Right renal cortex interstitium (tissue), 3 donors: Measurements from ENCODE around the gene TPPP3. TPM values are rescaled to one million over a fixed set of nuclear protein-coding genes. Genes with fewer than 3 reads are reported as not detected.
"Not testable (repeated sequence)": the region's sequence is repeated elsewhere in the genome, so short reads cannot be mapped to it uniquely, and the experiment has no call there.

ENCODE experiments used
- DNase-seq, 3 donors: peaks; one replicate each; pipeline ENCODE4 v3.0.0-alpha.2; 2013; ENCODE audit warnings: low read depth in 3 of 3, low spot score in 2 of 3
- polyA plus RNA-seq, 3 donors: library from polyadenylated mRNA; unstranded; fragments of 120-200 nt; gene quantifications; one replicate each; pipeline ENCODE4 v1.2.1, GENCODE V29; 2013; ENCODE audit not compliant: insufficient read length in 3 of 3

The TPPP3 gene
- polyA plus RNA-seq, 3 donors, result 54.6 to 62.9 (median 58.7) TPM

DNA sequence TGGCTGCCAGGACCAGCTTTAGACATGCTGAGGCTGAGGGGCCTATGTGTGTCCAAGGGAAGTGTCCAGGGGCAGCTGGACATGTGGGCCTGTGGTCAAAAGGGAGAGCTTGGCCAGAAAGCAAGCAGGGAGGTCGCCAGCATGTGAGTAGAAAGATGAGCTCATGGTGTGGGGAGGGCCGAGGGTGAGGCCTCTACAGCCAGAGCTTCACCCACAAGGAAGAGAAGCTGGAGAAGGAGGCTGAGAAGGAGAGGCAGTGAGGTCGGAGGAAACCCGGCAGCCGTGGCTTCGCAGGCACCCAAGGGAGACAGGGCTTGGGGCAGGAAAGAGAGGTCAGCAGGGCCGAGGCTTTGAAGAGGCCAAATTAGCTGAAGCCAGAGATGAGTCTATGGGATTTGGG, 33.7 kb upstream of the TPPP3 start:
- DNase-seq, result no peak

DNA sequence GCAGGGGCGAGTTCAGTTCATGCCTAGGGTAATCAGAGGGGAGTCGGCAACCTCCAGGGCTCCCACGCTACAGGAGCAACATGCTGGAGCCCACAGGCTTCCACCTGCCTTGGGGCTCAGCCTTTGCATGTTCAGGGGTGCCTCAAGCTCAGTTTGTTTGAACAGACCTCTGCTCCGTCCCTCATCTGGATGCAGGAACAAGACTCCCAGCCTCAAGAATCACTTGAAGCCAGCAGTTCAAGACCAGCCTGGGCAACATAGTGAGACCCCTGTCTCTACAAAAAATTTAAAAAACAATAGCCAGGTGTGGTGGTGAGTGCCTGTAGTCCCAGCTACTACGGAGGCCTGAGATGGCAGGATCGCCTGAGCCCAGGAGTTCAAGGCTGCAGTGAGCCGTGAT, 32.7 kb upstream of the TPPP3 start:
- no peak for DNase-seq

DNA sequence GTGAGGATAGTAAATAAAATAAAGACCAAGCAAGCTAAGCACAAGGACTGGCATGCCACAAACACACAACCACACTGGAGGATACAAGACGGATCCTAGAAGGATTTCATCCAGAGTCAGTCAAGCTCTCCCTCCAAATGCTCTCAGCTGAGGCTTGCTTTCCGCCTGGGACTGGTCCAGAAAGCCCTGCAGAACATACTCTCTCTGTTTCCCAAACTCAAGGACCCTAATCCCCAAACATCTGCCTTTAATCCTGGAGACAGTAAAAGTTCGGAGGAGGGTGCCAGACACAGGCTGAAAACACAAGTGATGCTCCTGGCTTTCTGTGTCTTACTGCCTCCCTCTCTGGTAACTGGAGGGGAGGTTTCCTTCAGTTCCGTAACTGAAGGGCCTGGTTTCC, 32.3 kb upstream of the TPPP3 start:
- no peak for DNase-seq

DNA sequence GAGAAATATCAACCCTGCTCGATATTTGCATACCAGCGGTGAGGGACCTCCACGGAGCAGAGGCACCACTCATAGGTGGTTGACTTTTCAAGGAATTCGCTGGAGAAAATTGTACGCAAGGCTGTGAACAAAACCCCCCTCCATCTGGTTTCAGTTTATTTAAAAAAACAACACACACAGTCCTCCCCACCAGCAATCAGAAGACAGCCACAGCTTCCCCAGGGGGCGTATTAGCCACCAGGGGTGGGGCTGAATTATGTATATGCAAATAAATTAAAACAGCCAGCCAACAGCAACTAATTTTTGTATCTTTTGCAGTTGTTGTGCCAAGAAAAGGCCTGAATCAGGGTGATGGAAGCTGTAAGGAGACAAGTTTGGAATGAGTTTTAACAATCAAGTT, 31.8 kb upstream of the TPPP3 start:
- DNase-seq, result no peak

DNA sequence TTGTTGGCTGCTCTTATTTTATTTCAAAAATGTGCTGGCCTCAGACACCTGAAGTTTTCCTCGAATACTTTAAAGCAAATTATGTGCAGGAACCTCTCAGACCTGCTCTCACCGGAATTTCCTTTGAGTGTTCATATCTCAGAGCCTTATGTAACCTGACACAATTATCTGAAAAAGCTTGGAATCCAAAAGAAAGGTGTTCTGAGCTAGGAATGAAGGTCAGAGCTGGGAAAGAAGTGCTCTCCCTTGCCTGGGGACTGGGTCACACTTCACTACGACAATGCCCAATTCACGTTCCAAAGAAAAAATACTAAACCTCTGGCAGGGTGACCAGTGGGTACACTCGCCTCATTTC, 30.9 kb upstream of the TPPP3 start:
- DNase-seq, result no peak

DNA sequence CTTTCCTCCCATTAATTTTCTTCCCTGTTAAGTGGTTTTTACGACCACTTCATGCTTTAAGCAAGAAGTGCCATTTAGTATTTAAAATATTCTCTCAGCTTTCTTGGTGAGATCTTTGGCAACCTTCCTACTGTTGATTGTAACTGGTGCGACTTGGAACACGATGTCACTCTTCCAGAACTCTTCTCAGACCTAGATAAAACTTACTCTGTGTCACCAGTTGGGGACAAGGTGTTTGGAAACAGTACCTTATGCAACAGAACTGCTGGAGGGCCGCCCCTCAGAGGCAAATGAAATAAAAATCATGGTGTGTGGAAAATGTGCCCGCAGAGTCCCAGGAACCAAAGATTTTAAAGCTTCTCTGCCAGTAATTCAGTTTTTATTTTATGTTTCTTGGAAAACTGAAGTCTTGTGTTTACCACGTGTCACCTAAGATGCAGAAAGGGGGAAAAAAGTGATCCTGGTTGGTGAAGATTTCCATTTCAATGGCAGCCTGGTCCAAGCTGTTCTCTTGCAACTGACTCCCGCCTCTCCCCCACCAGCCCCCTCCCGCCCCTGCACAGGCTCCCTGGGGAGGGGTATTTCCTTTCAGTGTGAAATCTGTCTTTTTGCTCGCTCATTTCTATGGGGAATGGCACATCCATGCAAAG, 30.4 kb upstream of the TPPP3 start:
- DNase-seq, result no peak

DNA sequence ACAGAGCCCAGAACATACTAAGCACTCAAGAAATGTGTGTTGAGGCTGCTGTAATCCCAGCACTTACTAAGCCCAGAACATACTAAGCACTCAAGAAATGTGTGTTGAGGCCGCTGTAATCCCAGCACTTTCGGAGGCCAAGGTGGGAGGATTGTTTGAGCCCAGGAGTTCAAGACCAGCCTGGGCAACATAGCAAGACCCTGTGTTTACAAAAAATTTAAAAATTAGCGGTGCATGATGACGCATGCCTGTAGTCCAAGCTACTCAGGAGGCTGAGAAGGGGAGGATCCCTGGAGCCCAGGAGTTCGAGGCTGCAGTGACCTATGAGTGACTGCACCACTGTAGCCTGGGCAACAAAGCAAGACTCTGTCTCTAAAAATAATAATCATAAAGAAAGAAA, 29.7 kb upstream of the TPPP3 start:
- no peak for DNase-seq

DNA sequence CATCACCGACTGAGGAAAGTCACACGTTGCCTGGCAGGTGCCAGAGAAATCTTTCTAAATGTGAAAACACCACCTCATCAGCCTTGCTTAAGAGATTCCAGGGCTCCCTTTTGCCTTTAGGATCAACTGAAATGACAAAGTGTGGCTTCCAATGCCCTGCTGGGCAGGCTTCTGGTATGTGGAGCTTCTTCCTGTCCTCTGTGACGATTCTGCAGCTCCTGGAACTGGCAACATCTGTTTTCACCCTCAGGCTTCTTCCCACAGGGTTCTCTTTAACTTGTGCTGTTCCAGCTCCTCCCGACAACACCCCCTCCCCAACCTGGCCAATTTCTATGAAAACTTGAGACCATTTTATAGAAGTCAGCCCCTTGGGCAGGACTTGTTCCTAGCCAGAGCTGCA, 27.7 kb upstream of the TPPP3 start:
- DNase-seq, result no peak

DNA sequence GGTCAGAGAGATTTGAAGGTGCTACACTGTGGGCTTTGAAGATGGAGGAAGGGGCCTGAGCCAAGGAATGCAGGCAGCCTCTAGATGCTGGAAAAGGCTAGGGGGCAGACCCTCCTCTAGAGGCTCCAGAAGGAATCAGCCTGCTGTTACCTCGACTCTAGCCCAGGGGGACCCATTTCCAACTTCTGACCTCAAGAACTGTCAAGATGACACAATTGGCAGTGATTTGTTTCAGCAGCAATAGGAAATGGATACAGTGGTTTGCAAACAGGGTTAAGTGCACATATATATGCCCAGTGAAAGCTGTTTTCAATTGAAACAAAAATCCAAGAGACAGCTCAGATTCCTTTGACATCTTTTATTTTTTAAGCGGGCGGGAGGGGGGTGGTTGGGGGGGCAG, 26.6 kb upstream of the TPPP3 start:
- no peak for DNase-seq

DNA sequence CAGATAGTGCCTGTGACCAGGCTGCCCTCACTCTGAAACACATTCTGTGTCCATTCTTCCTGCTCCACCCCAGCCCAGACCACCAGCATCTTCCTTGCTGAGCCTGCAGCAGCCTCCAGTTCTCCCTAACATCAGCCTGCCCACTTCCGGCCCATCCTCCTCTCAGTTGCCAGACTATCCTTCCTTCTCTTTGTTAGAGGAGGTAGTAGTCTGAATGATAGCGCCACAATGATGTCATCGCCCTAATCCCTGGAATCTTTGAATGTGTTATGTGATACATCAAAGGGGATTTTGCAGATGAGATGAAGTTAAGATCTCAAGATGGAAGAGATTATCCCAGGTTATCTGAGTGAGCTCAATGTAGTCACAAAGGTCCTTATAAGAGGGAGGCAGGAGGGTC, 26.2 kb upstream of the TPPP3 start:
- no peak for DNase-seq

DNA sequence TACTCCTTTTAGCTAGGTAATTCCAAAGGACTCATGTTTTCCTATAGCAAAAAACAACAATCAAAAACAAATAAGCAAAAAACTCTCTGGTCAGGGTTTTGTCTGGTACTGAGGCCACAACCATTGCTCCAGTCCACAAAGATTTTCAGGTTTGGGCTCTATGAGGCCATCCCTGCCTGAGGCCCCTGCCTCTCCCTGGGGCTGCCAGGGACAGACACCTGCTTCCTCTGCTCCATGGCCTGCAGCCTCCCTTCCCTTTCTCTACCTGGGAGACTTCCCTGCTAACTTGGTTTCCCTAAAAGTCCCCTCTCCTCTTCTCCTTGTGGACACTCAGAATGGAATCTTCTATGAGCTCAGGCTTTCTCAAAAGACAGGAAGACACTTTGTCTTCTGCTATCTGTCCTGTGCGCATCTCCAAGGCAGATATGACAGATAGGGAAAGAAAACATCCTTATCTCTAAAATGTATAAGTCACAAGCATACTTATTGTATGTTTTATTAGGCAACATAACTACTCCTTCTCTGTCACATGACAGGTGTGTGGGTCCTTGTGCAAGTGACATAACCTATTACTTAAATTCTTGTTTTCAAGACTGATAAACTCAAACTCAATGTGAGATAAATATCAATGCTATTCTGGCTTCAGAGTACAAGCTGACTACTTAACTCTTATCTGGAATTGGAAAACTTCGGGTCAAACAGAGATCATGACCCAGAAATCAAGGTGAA, 24.2 kb upstream of the TPPP3 start:
- DNase-seq, result no peak

DNA sequence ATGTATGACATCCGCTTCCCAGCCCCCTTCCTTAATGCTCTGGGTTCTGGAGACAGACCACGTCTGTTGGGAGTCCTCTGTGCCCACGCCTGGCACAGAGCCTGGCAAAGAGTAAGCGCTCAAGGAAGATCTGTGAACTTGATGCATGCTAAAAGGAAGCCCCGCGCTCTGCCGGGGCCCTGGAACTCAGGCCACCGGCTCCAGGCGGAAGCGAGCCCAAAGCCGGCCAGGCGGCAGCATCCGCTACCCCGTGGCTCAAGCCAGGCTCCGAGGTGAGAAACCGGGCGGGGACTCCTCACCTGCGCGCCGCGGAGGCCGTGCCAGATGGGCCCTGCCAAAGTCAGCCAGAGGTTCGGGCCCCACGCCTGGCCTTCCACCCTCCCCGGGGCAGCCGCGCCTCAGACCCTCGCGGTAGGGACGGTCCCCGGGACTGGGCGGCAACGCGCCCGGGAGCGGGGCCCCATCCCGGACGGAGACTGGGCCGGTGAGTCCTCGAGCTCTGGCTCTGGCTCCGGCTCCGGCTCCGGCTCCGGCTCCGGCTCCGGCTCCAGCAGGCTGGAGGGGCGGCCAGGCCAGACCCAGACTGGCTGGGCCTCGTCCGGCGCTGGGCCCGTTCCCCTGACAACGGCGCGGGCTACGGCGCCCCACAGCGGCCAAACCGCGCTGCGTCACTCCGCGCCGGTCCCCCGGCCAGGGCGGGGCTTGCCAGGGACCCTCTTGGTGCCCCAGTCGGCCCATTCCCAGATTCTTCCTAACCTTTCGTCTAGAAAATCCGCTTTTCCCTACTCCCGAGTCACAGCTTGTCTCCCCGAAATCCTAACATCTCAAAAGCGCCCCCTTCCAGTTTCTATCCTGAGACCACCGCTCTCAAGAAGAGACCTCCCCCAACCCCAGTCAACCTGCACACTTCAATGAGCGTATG, 22.8 kb upstream of the TPPP3 start, which contains the start of gene ZDHHC1:
TSS of gene ZDHHC1 (minus strand) at position 606 of the 922 bp plus-strand sequence. CDS start 8,702 bp downstream, outside the sequence.
- no peak for DNase-seq

DNA sequence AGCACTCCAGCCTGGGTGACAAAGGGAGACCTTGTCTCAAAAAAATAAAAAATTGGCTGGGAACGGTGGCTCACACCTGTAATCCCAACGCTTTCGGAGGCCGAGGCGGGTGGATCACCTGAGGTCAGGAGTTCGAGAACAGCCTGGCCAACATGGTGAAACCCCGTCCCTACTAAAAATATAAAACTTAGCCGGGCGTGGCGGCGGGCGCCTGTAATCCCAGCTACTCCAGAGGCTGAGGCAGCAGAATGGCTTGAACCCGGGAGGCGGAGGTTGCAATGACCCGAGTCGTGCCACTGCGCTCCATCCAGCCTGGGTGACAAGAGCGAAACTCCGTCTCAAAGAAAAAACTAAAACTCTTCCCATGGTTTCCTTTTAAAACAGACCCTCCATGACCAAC, 22.1 kb upstream of the TPPP3 start:
- not testable (repeated sequence) for DNase-seq

DNA sequence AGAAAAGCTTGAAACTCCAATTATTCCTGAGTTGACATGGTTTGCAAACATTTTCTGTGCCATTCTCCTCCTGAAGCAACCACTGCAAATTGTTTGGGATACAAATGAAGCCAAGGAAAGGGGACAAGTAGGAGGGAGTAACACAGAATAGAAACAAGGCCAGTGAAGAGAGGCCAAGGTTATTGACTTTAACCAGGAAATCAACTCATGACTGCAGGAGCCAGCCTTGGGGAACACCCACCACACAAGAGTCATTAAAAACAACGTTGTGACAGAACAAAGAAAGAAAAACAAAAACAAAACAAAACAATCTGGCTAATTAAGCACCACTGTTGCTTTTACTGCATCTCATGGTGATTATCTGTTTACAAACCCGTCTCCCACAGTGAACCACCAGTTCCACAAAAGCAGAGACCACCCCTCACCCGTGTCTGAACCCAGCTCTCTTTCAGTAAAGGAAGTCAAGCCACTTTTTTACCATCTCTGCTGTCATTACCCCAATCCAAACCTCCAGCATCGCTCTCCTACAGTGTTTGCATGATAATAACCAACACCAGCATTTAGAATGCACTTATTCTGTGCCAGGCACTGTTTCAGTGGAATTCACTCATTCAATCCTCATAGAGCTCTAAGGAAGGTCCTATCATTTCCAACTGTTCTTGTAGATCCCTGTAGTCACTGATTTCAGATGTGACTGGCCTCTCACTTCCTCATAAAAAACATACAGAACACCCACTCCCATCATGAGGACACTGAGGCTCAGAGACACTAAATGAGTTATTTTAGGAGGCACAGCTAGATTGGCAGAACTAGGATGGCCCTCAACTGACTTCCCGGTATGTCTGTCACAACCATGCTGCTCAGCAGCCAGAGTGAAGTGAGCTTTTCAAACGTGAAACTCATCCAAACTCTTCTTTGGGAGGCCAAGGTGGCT, 20.9 kb upstream of the TPPP3 start:
- DNase-seq, result no peak

DNA sequence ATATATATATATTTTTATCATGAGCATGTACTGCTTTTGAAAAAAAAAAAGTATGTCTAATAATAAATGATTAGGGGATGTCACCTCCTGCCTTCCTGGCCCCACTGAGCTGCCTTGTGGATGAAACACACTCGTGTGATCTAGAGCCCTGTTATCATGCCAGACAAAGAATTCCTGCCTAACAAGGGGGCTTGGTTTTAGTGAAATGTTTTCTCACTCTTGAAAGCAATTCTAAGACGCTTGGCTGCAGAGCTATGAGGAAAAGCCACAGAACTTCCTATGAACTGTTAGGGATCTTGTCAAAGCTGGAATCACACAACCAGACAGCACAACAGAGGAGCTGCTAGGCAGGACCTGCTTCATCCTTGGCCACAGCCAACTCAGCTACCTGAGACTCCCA, 19.0 kb upstream of the TPPP3 start:
- DNase-seq, result no peak

DNA sequence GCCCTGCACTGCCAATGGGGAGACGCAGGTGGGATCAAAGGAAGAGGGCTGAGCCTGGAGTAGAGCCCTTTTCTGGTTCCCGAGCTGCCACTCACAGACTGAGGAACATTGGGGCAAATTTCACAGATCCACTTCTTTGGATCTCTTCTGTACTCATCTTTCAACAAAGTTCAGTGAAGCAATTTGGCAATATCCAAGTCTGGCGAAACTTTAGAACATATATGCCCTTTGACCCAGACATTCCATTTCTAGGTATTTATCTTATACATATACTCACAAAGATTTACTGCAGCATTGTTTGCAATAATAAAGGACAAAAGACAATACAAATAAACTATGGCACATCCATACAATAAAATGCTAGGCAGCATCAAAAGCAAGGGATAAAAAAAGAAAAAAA, 18.0 kb upstream of the TPPP3 start:
- no peak for DNase-seq

DNA sequence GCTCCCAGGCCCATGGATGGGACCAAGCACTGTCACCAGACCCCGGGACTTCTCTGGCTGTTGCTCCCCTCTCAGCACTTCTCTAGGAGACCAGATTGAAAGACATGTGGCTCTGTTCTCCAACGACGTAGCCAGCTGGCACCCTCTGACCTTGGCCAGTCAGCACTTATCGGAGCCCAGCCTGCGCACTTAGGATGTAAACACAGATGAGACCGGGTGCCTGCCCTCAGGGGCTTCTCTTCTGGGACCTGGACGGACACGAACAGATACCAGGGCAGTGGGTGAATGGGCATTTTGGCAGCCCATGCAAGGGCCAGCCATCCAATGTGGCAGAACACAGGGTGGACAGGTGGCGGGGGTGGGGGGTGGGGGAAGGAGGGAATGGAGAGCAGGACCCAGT, 16.3 kb upstream of the TPPP3 start:
- DNase-seq, result no peak

DNA sequence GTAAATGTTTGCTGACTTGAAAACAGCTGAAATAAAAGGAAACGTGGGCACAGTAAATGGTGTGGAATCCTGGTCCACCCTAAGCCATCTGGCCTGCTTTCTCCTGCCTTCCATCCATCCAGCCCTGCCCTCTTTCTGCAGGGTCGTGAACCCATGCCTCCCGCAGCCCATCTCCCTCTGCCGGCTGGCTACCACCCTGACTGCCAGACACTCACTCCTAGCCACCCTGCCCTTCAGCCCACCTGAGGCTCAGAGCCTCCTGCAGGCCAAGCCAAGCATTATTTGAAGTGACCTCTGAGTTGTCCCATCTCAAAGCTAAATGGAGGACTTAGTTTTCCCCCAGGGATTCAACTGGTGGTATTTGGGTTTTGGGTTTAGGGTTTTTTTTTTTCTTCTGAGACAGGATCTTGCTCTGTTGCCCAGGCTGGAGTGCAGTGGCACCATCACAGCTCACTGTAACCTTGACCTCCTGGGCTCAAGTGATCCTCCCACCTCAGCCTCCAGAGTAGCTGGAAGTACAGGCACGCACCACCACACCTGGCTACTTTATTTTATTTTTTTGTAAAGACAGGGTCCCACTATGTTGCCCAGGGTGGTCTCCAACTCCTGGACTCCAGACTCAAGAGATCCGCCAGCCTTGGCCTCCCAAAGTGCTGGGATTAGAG, 14.6 kb upstream of the TPPP3 start:
- DNase-seq, result no peak

DNA sequence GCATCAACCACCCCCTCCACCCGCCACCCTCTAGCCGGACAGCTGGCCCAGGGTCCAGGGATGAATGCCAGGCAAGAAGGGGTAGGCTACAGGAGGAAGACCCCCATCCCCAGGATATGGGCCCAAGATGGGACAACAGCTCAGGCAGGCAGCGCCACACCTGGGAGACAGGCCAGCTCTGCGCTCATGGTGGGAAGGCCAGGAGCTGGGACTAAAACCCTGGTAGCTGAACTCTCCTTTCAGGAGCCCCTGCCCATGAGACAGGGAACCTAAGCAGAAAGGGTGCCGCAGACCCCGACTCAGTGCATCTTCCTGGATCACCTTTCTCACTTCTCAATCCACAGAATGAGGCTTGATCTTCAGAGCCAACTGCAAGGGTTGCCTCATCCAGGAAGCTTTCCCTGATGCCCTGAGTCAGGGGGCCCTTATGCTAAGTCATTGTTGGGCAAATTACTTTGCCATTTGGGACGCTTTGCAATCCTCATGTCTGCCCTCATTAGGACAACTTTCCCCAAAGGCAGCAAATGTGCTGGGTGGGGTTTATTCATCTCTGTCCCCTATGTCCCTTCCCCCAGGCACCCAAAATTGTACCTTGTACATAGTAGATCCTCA, 14.0 kb upstream of the TPPP3 start:
- DNase-seq, result no peak
